GM18508 (cell line): ENCODE results near the gene PDE6B.
"Not testable (repeated sequence)": the region's sequence is repeated elsewhere in the genome, so short reads cannot be mapped to it uniquely, and the experiment has no call there.

ENCODE experiments used
- ATAC-seq: cut with Tn5 transposase; IDR thresholded peaks from one replicate; pipeline ENCODE4 v1.9.1; 2021; ENCODE audit warnings: moderate number of reproducible peaks; ENCODE audit not compliant: insufficient read depth, unreplicated experiment

The PDE6B gene

DNA sequence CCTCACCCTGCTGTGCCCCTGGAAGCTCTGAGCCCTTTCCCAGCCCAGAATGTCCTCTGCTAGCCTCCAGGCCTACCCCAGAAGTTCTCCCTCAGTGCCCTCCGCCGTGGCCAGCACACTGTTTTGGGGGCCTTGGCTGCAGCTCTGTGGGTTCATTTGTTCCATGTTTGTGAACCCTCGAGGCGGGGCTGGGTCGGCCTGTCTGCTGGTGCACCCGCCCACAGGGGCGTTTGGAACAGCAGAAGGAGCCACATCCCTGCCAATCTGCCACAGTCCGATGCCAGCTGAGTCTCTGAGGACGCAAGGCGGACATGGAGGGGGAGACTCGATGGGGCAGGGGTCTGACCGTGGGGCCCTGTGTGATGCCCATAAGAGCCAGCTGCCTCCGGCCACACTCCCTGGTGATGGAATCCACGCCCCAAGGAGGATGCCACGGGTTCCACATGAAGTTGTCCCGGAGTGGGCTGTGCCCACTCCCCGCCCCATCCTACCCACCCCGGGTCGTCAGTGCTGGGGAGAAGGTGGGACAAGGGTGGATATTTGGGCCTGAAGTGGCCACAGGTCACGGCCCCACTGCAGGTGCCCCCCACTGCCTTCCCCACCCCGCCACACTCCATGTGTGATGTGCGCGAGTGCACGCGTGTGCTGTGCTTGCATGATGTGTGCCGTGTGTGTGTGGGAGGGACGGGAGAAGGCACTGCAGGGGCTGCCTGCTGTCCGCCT, 41.6 kb downstream of the PDE6B start:
- ATAC-seq, result no peak

DNA sequence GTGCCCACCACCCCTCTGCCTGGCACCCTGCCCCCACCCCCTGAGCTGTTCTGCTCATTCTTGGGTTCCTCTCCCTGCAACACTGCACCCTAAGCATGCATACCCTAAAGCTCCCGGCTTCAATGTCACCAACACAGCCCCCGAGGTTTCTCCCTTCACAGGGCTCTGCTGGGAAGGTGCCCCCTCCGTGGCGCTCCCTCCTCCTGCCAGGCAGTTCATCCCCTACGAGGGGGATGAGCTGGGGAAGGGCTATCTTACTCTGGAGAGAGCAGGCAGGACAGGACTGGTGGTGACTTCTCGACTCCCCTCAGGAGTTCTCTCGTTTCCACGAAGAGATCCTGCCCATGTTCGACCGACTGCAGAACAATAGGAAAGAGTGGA, 42.2 kb downstream of the PDE6B start:
- no peak for ATAC-seq

DNA sequence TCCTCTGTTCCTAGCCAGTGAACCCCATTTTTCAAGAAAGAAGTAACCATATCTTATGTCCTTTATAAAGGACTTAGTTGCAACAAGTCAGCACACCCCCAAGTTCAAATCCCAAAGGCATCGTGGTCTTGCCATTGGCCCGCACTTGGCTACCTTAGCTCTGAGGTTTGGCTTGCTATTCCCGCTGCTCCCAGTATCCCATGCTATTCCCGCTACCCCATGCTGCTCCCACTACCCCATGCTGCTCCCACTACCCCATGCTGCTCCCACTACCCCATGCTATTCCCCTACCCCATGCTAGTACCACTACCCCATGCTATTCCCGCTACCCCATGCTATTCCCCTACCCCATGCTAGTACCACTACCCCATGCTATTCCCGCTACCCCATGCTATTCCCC, 42.8 kb downstream of the PDE6B start:
- ATAC-seq, result not testable (repeated sequence)

GRCh38 chr4:669806-670559, 44.6 kb downstream of the PDE6B start:
- not testable (repeated sequence) for ATAC-seq

- ATAC-seq, result no peak
These were observed 46.4 kb downstream of the PDE6B start for GRCh38 chr4:671769-672168.

- no peak for ATAC-seq
These were observed 48.1 kb downstream of the PDE6B start for GRCh38 chr4:673349-674091.

- ATAC-seq, result peak; percentile 72
These were observed 49.0 kb downstream of the PDE6B start, which contains the start of the genes ATP5ME and MYL5 for GRCh38 chr4:674172-675035. TSS of gene ATP5ME (minus strand) at chr4:674276. CDS start at chr4:674247, 29 bp downstream. TSS of gene MYL5 (plus strand) at chr4:674542. CDS start at chr4:678027, 3,485 bp downstream.

- no peak for ATAC-seq
These were observed 49.9 kb downstream of the PDE6B start for GRCh38 chr4:675036-675882.

- ATAC-seq, result no peak
These were observed 50.9 kb downstream of the PDE6B start for GRCh38 chr4:675980-676870.

DNA sequence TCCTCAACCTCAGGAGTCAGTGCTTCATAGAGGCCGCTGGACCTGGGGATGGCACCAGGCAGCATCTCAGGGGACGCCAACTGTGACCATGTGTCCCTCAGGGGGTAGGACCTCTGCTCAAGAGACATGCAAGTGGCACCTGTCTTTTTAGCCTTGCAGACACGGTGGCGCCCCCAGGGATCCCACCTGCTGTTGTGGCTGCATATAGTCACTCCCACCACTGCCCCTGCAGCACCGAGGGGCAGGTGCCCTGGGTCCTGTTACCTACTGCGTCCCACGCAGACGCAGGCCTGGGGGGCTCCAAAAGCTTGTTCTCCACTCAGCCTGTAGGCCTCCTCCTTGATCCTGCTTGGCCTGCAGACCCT, 51.5 kb downstream of the PDE6B start:
- no peak for ATAC-seq

DNA sequence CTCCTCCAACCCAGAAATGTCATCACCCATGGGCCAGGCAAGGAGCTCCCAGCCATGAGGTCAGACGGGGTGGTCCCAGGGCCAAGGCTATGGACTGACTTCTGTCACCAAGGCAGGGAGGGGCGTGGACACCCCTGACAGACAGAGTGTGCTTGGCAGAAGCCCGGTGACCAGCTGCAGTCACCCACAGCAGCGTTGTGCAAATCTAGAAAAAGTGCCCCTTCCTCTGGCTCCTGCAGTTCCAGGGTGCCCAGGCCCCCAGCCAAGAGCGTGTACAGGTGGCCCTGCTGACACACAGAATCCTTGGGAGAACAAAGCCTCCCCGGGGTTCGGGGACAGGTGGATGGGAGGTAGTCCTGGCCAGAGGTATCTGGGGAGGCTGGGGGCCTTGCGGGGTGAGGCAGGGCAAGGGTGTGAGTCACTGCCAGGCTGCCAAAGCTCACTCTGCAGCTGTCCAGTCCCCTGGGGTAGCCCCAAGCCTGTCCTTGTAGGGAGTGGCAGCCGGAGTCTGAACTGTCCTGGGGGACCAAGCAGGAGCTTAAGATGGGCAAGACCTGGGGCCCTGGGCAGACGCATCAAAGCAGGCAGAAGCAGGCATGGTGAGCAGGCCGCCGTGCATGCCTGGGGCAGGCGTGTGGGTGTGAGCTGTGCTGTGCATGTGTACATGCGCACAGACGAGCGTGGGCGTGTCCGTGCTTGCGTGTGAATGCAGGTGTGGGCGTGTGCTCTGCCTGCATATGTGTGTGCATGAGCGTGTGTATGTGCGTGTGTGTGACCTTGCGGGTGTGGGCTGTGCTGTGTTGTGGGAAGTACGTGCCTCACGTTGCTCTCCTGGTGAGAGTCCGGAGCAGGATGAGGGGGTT, 52.3 kb downstream of the PDE6B start:
- ATAC-seq, result no peak

- ATAC-seq, result no peak
These were observed 53.1 kb downstream of the PDE6B start for GRCh38 chr4:678331-679103.

DNA sequence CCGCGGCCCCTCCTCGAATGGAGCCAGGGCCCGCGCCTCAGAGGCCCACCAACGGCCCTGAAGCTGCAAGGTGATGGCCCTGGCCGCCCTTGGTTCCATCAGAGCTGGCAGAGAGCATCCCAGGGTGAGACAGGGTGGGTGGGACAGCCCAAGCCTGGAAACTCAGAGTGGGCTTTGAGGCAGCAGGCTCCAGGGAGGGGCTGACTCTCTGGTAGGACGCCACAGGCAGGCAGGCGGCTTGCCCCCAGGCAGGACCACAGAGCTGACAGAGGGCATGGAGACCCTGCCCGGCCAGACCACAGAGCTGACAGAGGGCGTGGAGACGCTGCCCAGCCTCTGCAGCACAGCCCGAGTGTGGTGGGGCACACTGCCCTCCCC, 53.7 kb downstream of the PDE6B start:
- ATAC-seq, result no peak

- ATAC-seq, result no peak
These were observed 54.3 kb downstream of the PDE6B start for GRCh38 chr4:679629-680028.

- no peak for ATAC-seq
These were observed 54.7 kb downstream of the PDE6B start for GRCh38 chr4:680091-680490.

DNA sequence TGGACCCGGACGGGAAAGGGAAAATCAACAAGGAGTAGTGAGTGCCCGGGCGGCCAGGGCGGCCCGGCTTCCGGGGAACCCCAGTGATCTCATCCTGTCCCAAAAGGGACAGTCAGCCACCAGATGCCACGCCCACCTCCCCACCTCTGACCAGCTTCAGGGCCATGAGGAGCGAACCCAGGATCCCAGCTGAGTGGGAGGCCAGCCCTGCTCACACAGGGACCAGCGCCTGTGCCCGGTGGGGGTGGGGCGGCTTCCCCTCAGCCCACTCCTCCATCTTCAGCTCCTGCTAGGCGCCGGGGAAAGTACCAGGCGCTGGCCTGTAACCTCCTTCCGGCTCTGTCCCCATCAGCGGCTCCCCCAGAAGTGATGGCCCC, 55.2 kb downstream of the PDE6B start:
- no peak for ATAC-seq
